IPS DF 6.9 (cell line): ENCODE measurements around the gene PTPMT1.
"Not testable (repeated sequence)": the region's sequence is repeated elsewhere in the genome, so short reads cannot be mapped to it uniquely, and the experiment has no call there.

Source experiments
- DNase-seq: peaks from one replicate; pipeline ENCODE4 v3.0.0-alpha.2; 2013; ENCODE audit warnings: low read depth, low spot score
- H3K27ac ChIP-seq: one replicate; pipeline ENCODE4 v1.5.1; 2013; ENCODE audit warnings: low read length, control low read depth
- H3K27me3 ChIP-seq: 2 replicates; pipeline ENCODE4 v1.6.1; 2013; ENCODE audit warnings: mild to moderate bottlenecking, low read length; ENCODE audit not compliant: control insufficient read depth, insufficient read depth
- H3K36me3 ChIP-seq: 2 replicates; pipeline ENCODE4 v1.6.1; 2013; ENCODE audit warnings: low read length; ENCODE audit not compliant: control insufficient read depth, insufficient read depth
- H3K4me1 ChIP-seq: 2 replicates; pipeline ENCODE4 v1.6.1; 2013; ENCODE audit warnings: low read length; ENCODE audit not compliant: control insufficient read depth, insufficient read depth
- H3K4me3 ChIP-seq: 2 replicates; pipeline ENCODE4 v1.5.1; 2013; ENCODE audit warnings: mild to moderate bottlenecking, low read length
- H3K9me3 ChIP-seq: 2 replicates; pipeline ENCODE4 v1.6.1; 2013; ENCODE audit warnings: low read length, inconsistent platforms; ENCODE audit not compliant: control insufficient read depth, insufficient read depth
- WGBS: extraction: QIAGEN DNeasy Blood & Tissue Kit; methylation state at CpG from one replicate; pipeline ENCODE4 v1.1.7; 2013; ENCODE audit warnings: mixed read lengths, missing lambda C conversion rate; ENCODE audit not compliant: insufficient read length, insufficient coverage; 5-methylcytosine and 5-hydroxymethylcytosine counted together

PTPMT1 gene, protein sequence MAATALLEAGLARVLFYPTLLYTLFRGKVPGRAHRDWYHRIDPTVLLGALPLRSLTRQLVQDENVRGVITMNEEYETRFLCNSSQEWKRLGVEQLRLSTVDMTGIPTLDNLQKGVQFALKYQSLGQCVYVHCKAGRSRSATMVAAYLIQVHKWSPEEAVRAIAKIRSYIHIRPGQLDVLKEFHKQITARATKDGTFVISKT

DNA sequence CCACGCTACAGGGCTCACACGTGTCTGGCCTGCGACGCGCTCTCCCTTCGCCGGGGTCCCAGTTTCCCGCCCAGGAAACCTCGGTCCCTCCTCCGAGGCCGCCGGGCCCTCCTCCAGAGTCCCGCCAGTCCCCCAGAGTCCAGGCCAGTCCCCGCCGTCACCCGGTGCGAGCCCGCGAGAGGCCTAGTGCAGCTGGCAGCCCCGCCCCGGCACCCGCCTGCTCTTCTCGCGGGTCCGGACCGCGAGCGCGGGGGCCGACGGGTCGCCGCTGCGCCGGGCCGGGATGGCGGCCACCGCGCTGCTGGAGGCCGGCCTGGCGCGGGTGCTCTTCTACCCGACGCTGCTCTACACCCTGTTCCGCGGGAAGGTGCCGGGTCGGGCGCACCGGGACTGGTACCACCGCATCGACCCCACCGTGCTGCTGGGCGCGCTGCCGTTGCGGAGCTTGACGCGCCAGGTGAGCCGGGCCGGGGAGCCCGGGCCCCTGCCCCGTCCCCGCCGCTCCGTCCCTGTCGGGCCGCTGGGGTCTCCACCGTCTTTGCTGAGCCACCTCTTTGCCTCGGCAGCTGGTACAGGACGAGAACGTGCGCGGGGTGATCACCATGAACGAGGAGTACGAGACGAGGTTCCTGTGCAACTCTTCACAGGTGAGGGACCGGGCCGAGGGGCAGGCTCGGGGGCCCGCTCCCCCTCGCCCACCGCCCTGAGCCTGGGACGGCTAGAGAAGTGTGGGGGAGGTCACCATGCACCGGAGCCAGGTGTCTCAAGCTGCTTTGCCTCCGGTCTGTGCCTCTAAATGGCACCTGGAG lies at the start of gene PTPMT1:
Gene PTPMT1, plus strand, starts transcription at position 260 of the 809 bp plus-strand sequence. Its CDS starts 24 bp downstream, at position 284.
- Histone ChIP-seq H3K27me3 (no peaks in the 10 kb centered on the region), H3K4me3 (peak within 1 kb of the TSS; percentile 87), H3K27ac (no peak within 1 kb of the TSS), H3K4me1 (no peaks in the 10 kb centered on the region), H3K9me3 (no peaks in the 10 kb centered on the region), H3K36me3 (0 out of 2 replicates have a peak, but pooled peaks cover 4% of the 10 kb centered on the region)
- no CpG with 5 or more reads among the region's 86 CpGs for WGBS
- no peak for DNase-seq

DNA sequence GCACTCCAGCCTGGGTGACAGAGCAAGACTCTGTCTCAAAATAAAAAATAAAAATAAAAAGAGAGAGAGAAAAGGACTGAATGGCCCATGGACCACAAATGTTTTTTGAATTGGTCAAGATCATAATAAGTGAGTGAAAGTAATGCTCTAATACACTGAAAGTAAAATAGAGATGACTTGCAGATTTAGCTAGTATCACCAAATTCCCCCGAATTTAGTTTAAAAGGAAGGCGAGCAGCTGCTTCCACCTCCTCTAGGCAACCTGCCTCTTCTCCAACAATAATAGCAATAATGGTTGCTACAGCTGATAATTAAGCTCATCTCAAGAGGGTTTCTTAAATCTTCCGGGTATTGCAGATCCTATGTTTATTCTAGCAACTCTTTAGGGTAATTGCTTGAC lies 49.2 kb upstream of the PTPMT1 start:
- WGBS, result no CpG with 5 or more reads among the region's 3 CpGs
- no peak for DNase-seq
- Histone ChIP-seq H3K9me3 (no peaks in the 10 kb centered on the region), H3K4me1 (peaks cover 1% of the 10 kb centered on the region; the same call in 1 of the 2 replicates), H3K27me3 (no peaks in the 10 kb centered on the region), H3K36me3 (no peaks in the 10 kb centered on the region), H3K4me3 (no peak overlapping the region), H3K27ac (no peak overlapping the region)

DNA sequence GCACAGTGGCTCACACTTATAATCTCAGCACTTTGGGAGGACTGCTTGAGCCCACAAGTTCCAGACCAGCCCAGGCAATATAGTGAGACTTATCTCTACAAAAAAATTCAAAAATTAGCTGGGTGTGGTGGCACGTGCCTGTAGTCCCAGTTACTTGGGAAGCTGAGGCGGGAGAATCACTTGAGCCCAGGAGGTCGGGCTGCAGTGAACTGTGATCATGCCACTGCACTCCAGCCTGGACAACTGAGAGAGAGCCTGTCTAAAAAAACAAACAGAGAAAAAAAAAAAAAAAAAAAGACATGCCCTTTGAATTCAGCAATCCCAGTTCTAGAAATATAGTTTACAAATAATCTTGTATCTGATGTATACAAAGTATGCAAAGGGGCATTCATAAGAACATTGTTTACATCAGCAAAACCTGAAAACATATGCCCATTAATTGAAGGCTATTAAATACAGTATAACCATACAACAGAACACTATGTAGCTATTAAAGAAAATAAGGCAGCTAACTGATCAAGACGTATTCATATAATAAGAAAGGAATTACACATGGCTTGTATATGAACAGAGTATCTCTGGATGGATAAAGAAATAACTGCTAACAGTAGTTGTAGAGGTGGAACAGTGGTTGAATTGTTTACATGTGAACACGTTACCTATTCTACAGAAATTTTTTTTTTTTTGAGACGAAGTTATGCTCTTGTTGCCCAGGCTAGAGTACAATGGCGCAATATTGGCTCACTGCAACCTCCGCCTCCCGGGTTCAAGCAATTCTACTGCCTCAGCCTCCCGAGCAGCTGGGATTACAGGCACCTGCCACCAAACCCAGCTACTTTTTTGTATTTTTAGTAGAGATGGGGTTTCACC lies 48.2 kb upstream of the PTPMT1 start:
- Histone ChIP-seq H3K4me3 (no peak overlapping the region), H3K4me1 (peaks cover 1% of the 10 kb centered on the region; the same call in 1 of the 2 replicates), H3K27me3 (no peaks in the 10 kb centered on the region), H3K27ac (no peak overlapping the region), H3K9me3 (no peaks in the 10 kb centered on the region), H3K36me3 (no peaks in the 10 kb centered on the region)
- DNase-seq, result no peak
- WGBS, result no CpG with 5 or more reads among the region's 10 CpGs

DNA sequence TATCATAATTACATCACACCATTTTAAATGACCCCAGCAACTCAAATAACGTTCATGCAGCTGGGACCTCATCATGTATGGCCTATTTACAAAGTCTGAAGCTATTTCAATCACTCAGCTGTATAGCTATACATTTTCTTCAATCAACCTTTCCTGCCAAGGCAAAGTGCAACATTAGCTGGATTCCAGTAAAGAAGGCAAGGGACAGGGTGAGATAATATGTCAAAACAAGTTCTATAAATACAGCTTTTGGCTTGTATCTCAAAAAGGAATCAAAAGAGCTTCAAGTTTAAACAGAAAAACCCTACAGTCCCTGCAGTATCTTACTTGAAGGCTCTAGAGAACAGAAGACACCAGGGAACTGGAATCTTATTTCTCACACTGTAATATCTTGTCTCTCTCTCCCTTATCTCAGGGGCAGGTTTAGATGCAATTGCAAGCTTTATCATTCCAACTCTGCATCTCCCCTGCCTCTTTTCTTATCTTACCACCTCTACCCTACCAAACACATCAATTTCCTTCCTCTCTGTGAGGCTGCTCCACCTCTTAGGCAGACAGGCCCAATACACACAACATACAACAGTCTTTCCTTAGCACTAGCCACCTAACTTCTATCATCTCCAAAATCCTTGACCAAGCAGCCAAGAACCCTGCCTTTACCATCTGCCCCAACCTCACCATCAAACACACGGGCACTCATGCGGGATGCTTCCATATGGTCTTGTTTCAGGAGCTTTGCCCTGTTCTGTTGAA lies 47.0 kb upstream of the PTPMT1 start:
- Histone ChIP-seq H3K27ac (no peak overlapping the region), H3K9me3 (no peaks in the 10 kb centered on the region), H3K4me3 (no peak overlapping the region), H3K36me3 (no peaks in the 10 kb centered on the region), H3K4me1 (peaks cover 1% of the 10 kb centered on the region; the same call in 1 of the 2 replicates), H3K27me3 (no peaks in the 10 kb centered on the region)
- DNase-seq, result no peak
- no CpG with 5 or more reads among the region's 3 CpGs for WGBS

DNA sequence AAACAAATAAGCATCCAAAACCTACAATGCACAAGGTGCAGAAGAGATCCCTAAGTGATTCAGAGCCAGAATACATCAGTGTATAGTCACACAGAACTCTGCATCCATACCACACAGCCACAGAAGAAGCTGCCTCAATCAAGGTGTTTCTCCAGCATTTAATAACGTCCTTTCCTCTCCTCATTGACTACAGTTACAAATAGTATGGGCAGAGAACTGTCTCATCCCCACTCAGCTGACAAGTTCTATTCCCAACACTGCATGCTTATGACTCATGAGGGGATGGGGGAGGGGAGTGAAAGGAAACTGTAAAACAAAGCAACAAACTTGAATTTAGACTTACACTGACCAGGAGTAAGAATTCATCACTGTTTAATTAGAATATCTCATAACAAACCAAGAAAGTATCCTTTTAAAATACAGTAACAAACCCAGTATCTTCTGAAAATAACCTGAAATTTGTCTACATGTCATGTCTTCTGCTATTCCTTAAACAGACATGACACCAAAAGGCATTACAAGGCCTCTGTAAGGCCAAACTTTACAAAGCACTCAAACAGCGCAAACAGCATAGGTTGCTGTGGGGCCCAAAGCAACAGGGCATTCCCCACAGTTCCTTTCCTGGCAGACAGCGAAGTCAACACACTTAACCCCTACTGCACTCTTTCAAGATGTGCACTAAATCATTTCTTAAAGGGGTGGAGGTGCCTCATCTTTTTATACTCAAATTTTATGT lies 41.7 kb upstream of the PTPMT1 start:
- Histone ChIP-seq H3K27ac (no peak overlapping the region), H3K27me3 (no peaks in the 10 kb centered on the region), H3K4me1 (peaks cover 7% of the 10 kb centered on the region), H3K4me3 (no peak overlapping the region), H3K9me3 (no peaks in the 10 kb centered on the region), H3K36me3 (no peaks in the 10 kb centered on the region)
- no peak for DNase-seq
- no CpG with 5 or more reads among the region's 3 CpGs for WGBS

DNA sequence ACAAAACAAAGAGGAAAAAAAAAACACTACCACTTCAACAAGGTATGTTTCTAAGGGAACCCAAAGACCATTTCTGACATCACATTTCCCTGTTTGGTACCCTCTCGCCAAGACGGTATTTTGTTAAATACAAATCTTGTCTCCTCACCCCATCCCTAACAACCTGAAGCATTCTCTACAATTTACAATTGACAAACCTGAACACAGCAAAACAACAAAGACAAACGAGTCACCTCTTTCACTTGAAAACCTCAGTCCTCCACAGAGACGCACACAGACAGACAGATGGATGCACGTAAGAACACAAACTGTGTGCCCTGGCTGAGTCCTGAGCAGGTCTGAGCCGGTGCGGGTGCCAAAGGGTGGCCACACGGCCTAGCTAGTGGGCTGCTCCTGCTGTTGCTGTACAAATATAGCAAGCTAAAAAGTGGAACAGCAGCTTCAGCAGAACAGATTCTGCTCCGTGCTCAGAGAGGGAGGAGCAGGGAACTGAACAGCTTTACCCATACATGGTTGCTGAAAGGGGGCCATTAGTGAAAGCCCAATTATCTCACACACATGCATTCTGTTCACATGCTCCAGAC lies 41.0 kb upstream of the PTPMT1 start:
- WGBS, result no CpG with 5 or more reads among the region's 9 CpGs
- no peaks in the 10 kb centered on the region for H3K9me3 ChIP-seq
- DNase-seq, result no peak
- no peak overlapping the region for H3K27ac ChIP-seq
- peaks cover 7% of the 10 kb centered on the region for H3K4me1 ChIP-seq
- no peaks in the 10 kb centered on the region for H3K27me3 ChIP-seq
- H3K36me3 ChIP-seq, result no peaks in the 10 kb centered on the region
- H3K4me3 ChIP-seq, result no peak overlapping the region

DNA sequence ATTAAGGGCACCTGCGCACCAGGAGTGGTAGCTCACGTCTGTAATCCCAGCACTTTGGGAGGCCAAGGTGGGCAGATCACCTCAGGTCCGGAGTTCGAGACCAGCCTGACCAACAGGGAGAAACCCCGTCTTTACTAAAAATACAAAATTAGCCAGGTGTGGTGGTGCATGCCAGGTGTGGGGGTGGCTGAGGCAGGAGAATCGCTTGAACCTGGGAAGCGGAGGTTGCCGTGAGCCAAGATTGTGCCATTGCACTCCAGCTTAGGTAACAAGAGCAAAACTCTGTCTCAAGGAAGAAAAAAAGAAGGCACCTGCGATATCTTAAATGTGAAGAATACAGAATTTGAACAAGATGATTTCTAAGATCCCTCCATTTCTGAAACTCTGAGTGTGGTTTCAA lies 39.4 kb upstream of the PTPMT1 start:
- H3K27me3 ChIP-seq, DNase-seq, H3K27ac ChIP-seq, H3K4me3 ChIP-seq, H3K9me3 ChIP-seq, H3K4me1 ChIP-seq, H3K36me3 ChIP-seq: not testable (repeated sequence)
- no CpG with 5 or more reads among the region's 9 CpGs for WGBS

DNA sequence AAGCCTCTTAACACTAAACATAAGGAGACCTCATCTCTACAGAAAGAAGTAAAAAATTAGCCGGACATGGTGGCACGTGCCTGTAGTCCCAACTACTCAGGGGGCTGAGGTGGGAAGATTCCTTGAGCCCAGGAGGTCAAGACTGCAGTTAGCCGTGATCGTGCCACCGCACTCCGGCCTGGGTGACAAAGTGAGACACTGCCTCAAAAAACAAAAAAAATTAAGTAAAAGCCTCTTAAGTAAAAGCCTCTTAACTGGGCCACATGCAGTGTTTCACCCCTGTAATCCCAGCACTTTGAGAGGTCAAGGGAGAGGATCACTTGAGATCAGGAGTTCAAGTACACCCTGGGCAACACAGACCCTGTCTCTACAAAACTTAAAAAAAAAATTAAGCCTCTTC lies 38.2 kb upstream of the PTPMT1 start:
- DNase-seq, result no peak
- no peak overlapping the region for H3K27ac ChIP-seq
- no peaks in the 10 kb centered on the region for H3K36me3 ChIP-seq
- no peaks in the 10 kb centered on the region for H3K27me3 ChIP-seq
- no CpG with 5 or more reads among the region's 6 CpGs for WGBS
- no peak overlapping the region for H3K4me3 ChIP-seq
- H3K4me1 ChIP-seq, result peaks cover 7% of the 10 kb centered on the region
- no peaks in the 10 kb centered on the region for H3K9me3 ChIP-seq

DNA sequence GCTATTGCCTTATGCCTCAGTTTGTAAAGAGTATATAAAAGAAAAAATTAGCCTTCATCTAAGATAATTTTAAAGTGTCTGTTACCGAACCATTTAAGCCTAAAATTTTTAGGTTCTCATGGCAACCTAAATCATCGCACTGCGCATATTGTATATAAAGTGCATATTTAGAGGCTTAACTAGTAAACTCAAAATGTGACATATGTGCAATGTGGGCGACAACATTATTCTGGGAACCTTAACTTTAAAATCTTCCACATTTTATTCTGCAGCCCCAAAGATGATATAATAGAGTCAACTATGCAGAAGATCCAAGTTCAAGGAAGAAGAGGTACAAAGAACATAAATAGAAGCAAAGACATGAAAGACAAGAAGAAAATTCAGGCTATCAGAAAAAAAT lies 35.4 kb upstream of the PTPMT1 start:
- DNase-seq, result no peak
- WGBS, result no CpG with 5 or more reads among the region's 4 CpGs
- Histone ChIP-seq H3K4me3 (no peak overlapping the region), H3K36me3 (no peaks in the 10 kb centered on the region), H3K27ac (no peak overlapping the region), H3K9me3 (no peaks in the 10 kb centered on the region), H3K4me1 (peaks cover 4% of the 10 kb centered on the region; the same call in 1 of the 2 replicates), H3K27me3 (no peaks in the 10 kb centered on the region)
